GM18520 (cell line): Measurements from ENCODE around the gene CST3.
"Not testable (repeated sequence)": the region's sequence is repeated elsewhere in the genome, so short reads cannot be mapped to it uniquely, and the experiment has no call there.

ENCODE experiments used
- ATAC-seq: cut with Tn5 transposase; IDR thresholded peaks from one replicate; pipeline ENCODE4 v1.9.1; 2021; ENCODE audit not compliant: unreplicated experiment

CST3 gene

GRCh38 chr20:23637282-23638221, at the start of gene CST3:
Gene CST3, minus strand, starts transcription at chr20:23637955. Its CDS starts 93 bp downstream, at chr20:23637862.
- ATAC-seq: no peak

- ATAC-seq: no peak
These were observed 48.4 kb upstream of the CST3 start for GRCh38 chr20:23686046-23686750.

- not testable (repeated sequence) for ATAC-seq
These were observed 47.8 kb upstream of the CST3 start for GRCh38 chr20:23685529-23685896.

GRCh38 chr20:23684261-23684660, 46.5 kb upstream of the CST3 start:
- ATAC-seq: no peak

- no peak for ATAC-seq
These were observed 46.1 kb upstream of the CST3 start for GRCh38 chr20:23683807-23684206.

GRCh38 chr20:23683281-23683680, 45.5 kb upstream of the CST3 start:
- no peak for ATAC-seq

GRCh38 chr20:23680146-23680545, 42.4 kb upstream of the CST3 start:
- no peak for ATAC-seq

- no peak for ATAC-seq
These were observed 41.7 kb upstream of the CST3 start for GRCh38 chr20:23679133-23680092.

GRCh38 chr20:23673209-23673608, 35.5 kb upstream of the CST3 start:
- ATAC-seq: no peak

GRCh38 chr20:23672158-23672557, 34.4 kb upstream of the CST3 start:
- no peak for ATAC-seq

GRCh38 chr20:23671479-23671878, 33.7 kb upstream of the CST3 start:
- ATAC-seq: no peak

- no peak for ATAC-seq
These were observed 32.6 kb upstream of the CST3 start for GRCh38 chr20:23670361-23670760.

GRCh38 chr20:23669866-23670265, 32.1 kb upstream of the CST3 start:
- no peak for ATAC-seq

- no peak for ATAC-seq
These were observed 31.6 kb upstream of the CST3 start for GRCh38 chr20:23669327-23669726.

GRCh38 chr20:23668477-23668951, 30.8 kb upstream of the CST3 start:
- ATAC-seq: no peak

GRCh38 chr20:23667666-23668065, 29.9 kb upstream of the CST3 start:
- ATAC-seq: no peak

- no peak for ATAC-seq
These were observed 28.9 kb upstream of the CST3 start for GRCh38 chr20:23666698-23667097.

- no peak for ATAC-seq
These were observed 28.4 kb upstream of the CST3 start for GRCh38 chr20:23666189-23666588.

- ATAC-seq: no peak
These were observed 27.2 kb upstream of the CST3 start for GRCh38 chr20:23664954-23665353.

GRCh38 chr20:23664046-23664445, 26.3 kb upstream of the CST3 start:
- ATAC-seq: not testable (repeated sequence)

GRCh38 chr20:23663180-23663579, 25.4 kb upstream of the CST3 start:
- ATAC-seq: no peak
